PFSK-1 (cell line): ENCODE measurements around the gene OGFR.

ENCODE experiments used
- FOXP2 ChIP-seq: optimal IDR thresholded peaks from 2 replicates; pipeline ENCODE3; 2011; ENCODE audit warnings: borderline replicate concordance, control low read depth, inconsistent platforms; ENCODE audit not compliant: insufficient read depth; ENCODE audit errors: extremely low read length, extremely low read depth
- POLR2AphosphoS5 ChIP-seq: IDR thresholded peaks from 2 replicates; pipeline ENCODE4 v1.6.1; 2012; ENCODE audit warnings: low read depth, mild to moderate bottlenecking, control low read depth, low read length, moderate library complexity
- REST ChIP-seq, 2 experiments: IDR thresholded peaks; 2 replicates each; pipeline versions ENCODE4 v1.6.1 to v1.8.0; 2011 to 2012; ENCODE audit warnings: low read depth in 2 of 2, low read length in 2 of 2, control low read depth in 1 of 2, inconsistent platforms in 1 of 2, mild to moderate bottlenecking in 1 of 2, moderate library complexity in 1 of 2; ENCODE audit not compliant: insufficient read depth in 1 of 2
- SIN3A ChIP-seq: IDR thresholded peaks from 2 replicates; pipeline ENCODE4 v1.6.1; 2012; ENCODE audit warnings: mild to moderate bottlenecking, low read length, moderate library complexity, borderline replicate concordance; ENCODE audit not compliant: insufficient read depth
- TAF1 ChIP-seq: IDR thresholded peaks from 2 replicates; pipeline ENCODE4 v1.6.1; 2012; ENCODE audit warnings: low read length, control low read depth, borderline replicate concordance; ENCODE audit not compliant: insufficient read depth

GRCh38 chr20:62858058-62858830 is 53.6 kb downstream of the OGFR start:
- TF ChIP-seq REST (IDR thresholded peaks at IDR 0.05; ENCODE audit: insufficient read depth in 1 of 2, low read depth in 2 of 2, low read length in 2 of 2) (no peak), POLR2AphosphoS5 (no peak), TAF1 (no peak), FOXP2 (no peak), SIN3A (no peak)
